Panc1 (cell line): ENCODE data around the gene FAM124B. TPM values are rescaled to one million over a fixed set of nuclear protein-coding genes. Genes with fewer than 3 reads are reported as not detected.

Experiments used
- ATAC-seq: fragments of 200-7000 bp; cut with Tn5 transposase; 2 replicates; pipeline ENCODE4 v1.9.1; 2020; ENCODE audit warnings: mild to moderate bottlenecking, moderate library complexity
- BruUV-seq: library from RNA; stranded (reverse); fragments of 400-500 nt; replicated peaks from 2 replicates; lab custom pipeline; 2021; lab: Mats Ljungman, UMichigan
- CTCF ChIA-PET: fragments of 300-600 bp; sonication (Branson Sonifier 250); formaldehyde crosslinking; loops from one replicate; lab custom pipeline; 2022; ENCODE audit warnings: antibody characterized with exemption; lab: Charles Lee
- POLR2A ChIA-PET: fragments of 300-600 bp; sonication (Branson Sonifier 250); formaldehyde crosslinking; loops from one replicate; lab custom pipeline; 2022; ENCODE audit warnings: antibody characterized with exemption; lab: Charles Lee
- DNase-seq: peaks from one replicate; pipeline ENCODE4 v3.0.0-alpha.2; 2010; ENCODE audit warnings: low read depth, low spot score
- H3K27ac ChIP-seq: 2 replicates; pipeline ENCODE4 v1.5.1; 2011; ENCODE audit warnings: mild to moderate bottlenecking, low read length, inconsistent platforms
- H3K27me3 ChIP-seq: fragments of 200-500 bp; sonication (Bioruptor generic); 2 replicates; pipeline ENCODE4 v1.6.0; 2014; ENCODE audit warnings: low read length, inconsistent platforms; ENCODE audit not compliant: control insufficient read depth, insufficient read depth
- H3K36me3 ChIP-seq: fragments of 200-500 bp; sonication (Bioruptor generic); 2 replicates; pipeline ENCODE4 v1.5.1; 2014; ENCODE audit warnings: inconsistent platforms, mild to moderate bottlenecking, low read length, moderate library complexity; ENCODE audit not compliant: control insufficient read depth, insufficient read depth
- H3K4me1 ChIP-seq: 2 replicates; pipeline ENCODE4 v1.5.1; 2011; ENCODE audit warnings: inconsistent platforms, mild to moderate bottlenecking, low read length, moderate library complexity; ENCODE audit not compliant: control insufficient read depth, insufficient read depth
- H3K4me3 ChIP-seq, 2 experiments: 2 replicates each; pipeline ENCODE4 v1.5.1; 2011 to 2012; ENCODE audit warnings: low read depth in 2 of 2, low read length in 2 of 2, mild to moderate bottlenecking in 2 of 2, inconsistent platforms in 1 of 2, moderate library complexity in 1 of 2
- H3K9me3 ChIP-seq: fragments of 200-500 bp; sonication (Bioruptor generic); 2 replicates; pipeline ENCODE4 v1.5.1; 2014; ENCODE audit warnings: low read depth, mild to moderate bottlenecking, inconsistent platforms, low read length, moderate library complexity; ENCODE audit not compliant: control insufficient read depth, insufficient read depth
- CTCF ChIP-seq: fragments of 450-650 bp; IDR thresholded peaks from 2 replicates; pipeline ENCODE4 v1.5.1; 2017; ENCODE audit warnings: mild to moderate bottlenecking
- POLR2AphosphoS5 ChIP-seq: IDR thresholded peaks from 2 replicates; pipeline ENCODE4 v1.6.1; 2012; ENCODE audit warnings: mild to moderate bottlenecking, low read depth, low read length, moderate library complexity
- REST ChIP-seq, 2 experiments: IDR thresholded peaks; 2 replicates each; pipeline ENCODE4 v1.6.1; 2011 to 2012; ENCODE audit warnings: low read depth in 2 of 2, control low read depth in 1 of 2, low read length in 1 of 2, mild to moderate bottlenecking in 1 of 2, moderate library complexity in 1 of 2; ENCODE audit not compliant: insufficient read depth in 1 of 2
- SIN3A ChIP-seq: IDR thresholded peaks from 2 replicates; pipeline ENCODE4 v1.6.1; 2012; ENCODE audit warnings: low read depth, mild to moderate bottlenecking, low read length, moderate library complexity, borderline replicate concordance; ENCODE audit not compliant: insufficient read depth
- TCF7L2 ChIP-seq: IDR thresholded peaks from 2 replicates; pipeline ENCODE4 v1.6.1; 2011; ENCODE audit warnings: mild to moderate bottlenecking, low read depth, low read length, inconsistent platforms
- in situ Hi-C: cut with HindIII; loops from 2 replicates; pipeline ENCODE4 v1.10.0; 2016; ENCODE audit warnings: low sequenced_read_pairs, low pct_unique_long_range_greater_than_20kb
- intact Hi-C: fragments of 100-400 bp; cut with micrococcal nuclease; formaldehyde crosslinking; loops from one replicate; pipeline ENCODE4 v1.10.0; 2022; ENCODE audit not compliant: unreplicated experiment
- total RNA-seq: library from RNA; stranded (reverse); gene quantifications from one replicate; pipeline ENCODE4 v1.2.1, GENCODE V29; 2021; ENCODE audit not compliant: unreplicated experiment

The FAM124B gene
- total RNA-seq, 1 experiment from 2014 or later, result 0.08 TPM

GRCh38 chr2:224413381-224413780, 11.5 kb upstream of the FAM124B start:
- BruUV-seq, result no TSS peak
- ChIA-PET POLR2A (no interaction called here), CTCF (no interaction called here)
- intact Hi-C loops (no loop called here), in situ Hi-C loops (no loop called here)
- H3K27me3 ChIP-seq, result no peaks in the 10 kb centered on the region
- H3K4me3 ChIP-seq, result no peak overlapping the region
- no peaks in the 10 kb centered on the region for H3K36me3 ChIP-seq
- no peaks in the 10 kb centered on the region for H3K4me1 ChIP-seq
- TF ChIP-seq CTCF (no peak), TCF7L2 (no peak), POLR2AphosphoS5 (no peak), SIN3A (no peak), REST (IDR thresholded peaks at IDR 0.05; ENCODE audit: insufficient read depth in 1 of 2, low read depth in 2 of 2, low read length in 1 of 2) (no peak)
- H3K9me3 ChIP-seq, result no peaks in the 10 kb centered on the region
- no peak overlapping the region for H3K27ac ChIP-seq
- ATAC-seq (no peak), DNase-seq (no peak)

GRCh38 chr2:224412141-224413015, 10.5 kb upstream of the FAM124B start:
- H3K4me1 ChIP-seq, result no peaks in the 10 kb centered on the region
- in situ Hi-C loops (no loop called here), intact Hi-C loops (no loop called here)
- no peaks in the 10 kb centered on the region for H3K36me3 ChIP-seq
- no peak overlapping the region for H3K4me3 ChIP-seq
- POLR2A ChIA-PET, result no interaction called here
- H3K9me3 ChIP-seq, result no peaks in the 10 kb centered on the region
- H3K27me3 ChIP-seq, result no peaks in the 10 kb centered on the region
- H3K27ac ChIP-seq, result no peak overlapping the region
- no peak for ATAC-seq
- no peak for TF ChIP-seq CTCF
- TF ChIP-seq REST (IDR thresholded peaks at IDR 0.05; ENCODE audit: insufficient read depth in 1 of 2, low read depth in 2 of 2, low read length in 1 of 2), result no peak
- no peak for TF ChIP-seq SIN3A
- TF ChIP-seq POLR2AphosphoS5, result no peak
- no peak for TF ChIP-seq TCF7L2
- no TSS peak for BruUV-seq
- no peak for DNase-seq
- CTCF ChIA-PET, result no interaction called here
